Stomach (tissue), 9 donors: Measurements from ENCODE around the gene VSIG10L. TPM values are rescaled to one million over a fixed set of nuclear protein-coding genes. Genes with fewer than 3 reads are reported as not detected.

Source experiments
- DNase-seq, 2 donors: peaks; one replicate each; pipeline versions ENCODE4 v3.0.0 to v3.0.0-alpha.2; 2013 to 2019
- H3K27ac ChIP-seq, 5 donors: fragments of 200-600 bp in 4 of 5; sonication (generic) in 4 of 5; one replicate each; pipeline ENCODE4 v1.5.1; 2013 to 2019; ENCODE audit warnings: mild to moderate bottlenecking in 1 of 5, moderate library complexity in 1 of 5
- H3K27me3 ChIP-seq, 3 donors: fragments of 200-600 bp; sonication (generic); one replicate each; pipeline ENCODE4 v1.5.1; 2017 to 2019; ENCODE audit warnings: mixed run types in 1 of 3
- H3K36me3 ChIP-seq, 4 donors: fragments of 200-600 bp; sonication (generic); 1 replicate in 3 of 4; 2 replicates in 1 of 4; pipeline ENCODE4 v1.5.1; 2016 to 2019
- H3K4me1 ChIP-seq, 4 donors: fragments of 200-600 bp; sonication (generic); one replicate each; pipeline ENCODE4 v1.5.1; 2016 to 2019
- H3K4me3 ChIP-seq, 4 donors: fragments of 200-600 bp; sonication (generic) in 3 of 4; one replicate each; pipeline ENCODE4 v1.5.1; 2016 to 2019; ENCODE audit warnings: mild to moderate bottlenecking in 1 of 4
- H3K9me3 ChIP-seq, 4 donors: fragments of 200-600 bp; sonication (generic); one replicate each; pipeline ENCODE4 v1.5.1; 2016 to 2019
- CTCF ChIP-seq, 7 experiments: fragments of 450-650 bp in 4 of 7; fragments of 200-600 bp in 3 of 7; sonication (generic) in 3 of 7; IDR thresholded peaks; one replicate each; pipeline ENCODE4 v1.5.1; 2016 to 2019; ENCODE audit warnings: antibody characterized with exemption in 7 of 7, control low read depth in 2 of 7, mild to moderate bottlenecking in 1 of 7
- EP300 ChIP-seq: sonication (generic); formaldehyde crosslinking; IDR thresholded peaks from one replicate; pipeline ENCODE4 v1.6.1; 2017; ENCODE audit warnings: antibody characterized with exemption
- POLR2A ChIP-seq, 4 donors: fragments of 450-650 bp; IDR thresholded peaks; one replicate each; pipeline ENCODE4 v1.6.1; 2016; ENCODE audit warnings: antibody characterized with exemption in 4 of 4, control low read depth in 2 of 4, mild to moderate bottlenecking in 1 of 4, moderate library complexity in 1 of 4
- POLR2AphosphoS5 ChIP-seq, 3 donors: sonication (generic); formaldehyde crosslinking; IDR thresholded peaks; one replicate each; pipeline ENCODE4 v1.6.1; 2016; ENCODE audit warnings: antibody characterized with exemption in 3 of 3
- WGBS, 5 donors: extraction: QIAGEN DNeasy Blood & Tissue Kit in 3 of 5; methylation state at CpG; one replicate each; pipeline versions ENCODE4 v1.1.5 to v1.1.7; 2013 to 2018; 5-methylcytosine and 5-hydroxymethylcytosine counted together
- intact Hi-C: fragments of 100-400 bp; cut with DNase I; formaldehyde crosslinking; loops from one replicate; pipeline ENCODE4 v1.15.1; 2023; ENCODE audit warnings: low total_unique reads
- polyA plus RNA-seq, 3 donors: library from polyadenylated mRNA; stranded (reverse); fragments of 200-250 nt; gene quantifications; one replicate each; pipeline ENCODE4 v1.2.3, GENCODE V29; 2013
- total RNA-seq, 5 donors: library from RNA; depleted of rRNA; stranded (reverse); fragments of >200 nt; gene quantifications; one replicate each; pipeline versions ENCODE4 v1.1.0 to v1.2.3, GENCODE V29; 2014 to 2016
- donor health status: healthy with polysubstance abuse.
- donor health status: Bipolar disorder and iron deficiency.
- donor health status: healthy.

VSIG10L gene
- total and polyA plus RNA-seq, 8 donors, result 0.29 to 39.6 (median 1.1) TPM; not detected in 3

- Histone ChIP-seq H3K27me3 (no peaks in the 10 kb centered on the region), H3K36me3 (peaks cover 24 to 43% (median 39%) of the 10 kb centered on the region in 4 donors), H3K4me3 (no peak overlapping the region), H3K4me1 (peaks cover 0 to 12% (median 3%) of the 10 kb centered on the region in 4 donors), H3K27ac (no peak overlapping the region), H3K9me3 (no peaks in the 10 kb centered on the region)
- WGBS, 5 donors, result 54 to 68% (median 60%) methylated on average over 12 of the region's 12 CpGs
- TF ChIP-seq EP300 (no peak), CTCF (IDR thresholded peaks at IDR 0.05) (no peak)
- intact Hi-C loops, result no loop called here
- DNase-seq, result no peak
Observed at GRCh38 chr19:51354103-51354741, 12.3 kb upstream of the VSIG10L start.

- WGBS, 5 donors, result 91 to 99% (median 94%) methylated on average over 16 of the region's 16 CpGs
- TF ChIP-seq CTCF (IDR thresholded peaks at IDR 0.05) (no peak), POLR2A (IDR thresholded peaks at IDR 0.05) (no peak), POLR2AphosphoS5 (IDR thresholded peaks at IDR 0.05) (no peak), EP300 (no peak)
- H3K27ac ChIP-seq, result no peak overlapping the region
- no peak for DNase-seq
- no peak overlapping the region for H3K4me3 ChIP-seq
- intact Hi-C loops, result no loop called here
- H3K27me3 ChIP-seq, result no peaks in the 10 kb centered on the region
- no peaks in the 10 kb centered on the region for H3K9me3 ChIP-seq
- H3K36me3 ChIP-seq, result peaks cover 24 to 51% (median 50%) of the 10 kb centered on the region in 4 donors
- peaks cover 0 to 12% (median 3%) of the 10 kb centered on the region in 4 donors for H3K4me1 ChIP-seq
Observed at GRCh38 chr19:51352783-51353360, 10.9 kb upstream of the VSIG10L start.

- Histone ChIP-seq H3K27me3 (no peaks in the 10 kb centered on the region), H3K4me1 (peaks cover 0 to 12% (median 3%) of the 10 kb centered on the region in 4 donors), H3K27ac (no peak overlapping the region), H3K36me3 (peaks cover 31 to 65% (median 64%) of the 10 kb centered on the region in 4 donors), H3K4me3 (no peak overlapping the region), H3K9me3 (no peaks in the 10 kb centered on the region)
- DNase-seq, result no peak
- TF ChIP-seq POLR2AphosphoS5 (IDR thresholded peaks at IDR 0.05) (no peak), POLR2A (IDR thresholded peaks at IDR 0.05) (no peak), CTCF (IDR thresholded peaks at IDR 0.05) (no peak), EP300 (no peak)
- 91 to 97% (median 95%) methylated on average over 11 of the region's 11 CpGs for WGBS, 5 donors
- intact Hi-C loops, result no loop called here
Observed at GRCh38 chr19:51351266-51351990, 9.5 kb upstream of the VSIG10L start.

GRCh38 chr19:51347209-51347928 is 5.4 kb upstream of the VSIG10L start:
- no peaks in the 10 kb centered on the region for H3K4me1 ChIP-seq
- H3K27me3 ChIP-seq, result no peaks in the 10 kb centered on the region
- H3K9me3 ChIP-seq, result no peaks in the 10 kb centered on the region
- peaks cover 27 to 81% (median 75%) of the 10 kb centered on the region in 4 donors for H3K36me3 ChIP-seq
- H3K4me3 ChIP-seq, result no peak overlapping the region
- no peak for TF ChIP-seq CTCF (IDR thresholded peaks at IDR 0.05)
- TF ChIP-seq POLR2AphosphoS5 (IDR thresholded peaks at IDR 0.05), result no peak
- TF ChIP-seq POLR2A (IDR thresholded peaks at IDR 0.05), result no peak
- no peak for TF ChIP-seq EP300
- H3K27ac ChIP-seq, result no peak overlapping the region
- no peak for DNase-seq
- 72 to 91% (median 85%) methylated on average over 10 of the region's 10 CpGs for WGBS, 5 donors
- intact Hi-C loops, result no loop called here
